GM10266 (cell line): ENCODE results near the gene ZFPM1.

Experiments used
- DNase-seq: peaks from one replicate; pipeline ENCODE4 v3.0.0; 2012; ENCODE audit errors: extremely low spot score
- CTCF ChIP-seq: IDR thresholded peaks from 2 replicates; pipeline ENCODE4 v1.5.1; 2012; ENCODE audit warnings: mild to moderate bottlenecking, low read depth; ENCODE audit not compliant: control insufficient read depth, insufficient read depth; ENCODE audit errors: missing control alignments

The ZFPM1 gene

GRCh38 chr16:88471575-88471974, 18.5 kb downstream of the ZFPM1 start:
- no peak for TF ChIP-seq CTCF
- DNase-seq = no peak

- TF ChIP-seq CTCF = no peak
- DNase-seq = no peak
These were observed 19.0 kb downstream of the ZFPM1 start for GRCh38 chr16:88472069-88472468.

- TF ChIP-seq CTCF = no peak
- DNase-seq = no peak
These were observed 19.6 kb downstream of the ZFPM1 start for GRCh38 chr16:88472637-88473205.

GRCh38 chr16:88473666-88474534, 20.8 kb downstream of the ZFPM1 start:
- DNase-seq = no peak
- no peak for TF ChIP-seq CTCF

GRCh38 chr16:88475037-88475436, 22.0 kb downstream of the ZFPM1 start:
- no peak for TF ChIP-seq CTCF
- no peak for DNase-seq

- no peak for TF ChIP-seq CTCF
- DNase-seq = no peak
These were observed 23.1 kb downstream of the ZFPM1 start for GRCh38 chr16:88476203-88476602.

GRCh38 chr16:88476817-88477397, 23.8 kb downstream of the ZFPM1 start:
- DNase-seq = no peak
- TF ChIP-seq CTCF = no peak
